Activated CD4-positive, alpha-beta T cell treated with anti-CD3 and anti-CD28 coated beads for 24 hours (primary cell): ENCODE measurements around the gene PAOX.
"Not testable (repeated sequence)": the region's sequence is repeated elsewhere in the genome, so short reads cannot be mapped to it uniquely, and the experiment has no call there.

Experiments used
- DNase-seq, 2 donors: peaks; one replicate each; pipeline ENCODE4 v3.0.0-alpha.2; 2020; ENCODE audit warnings: low read depth in 2 of 2

PAOX gene

GRCh38 chr10:133364645-133365431 lies 14.2 kb upstream of the PAOX start:
- DNase-seq, result no peak

- DNase-seq, result no peak
Measured at GRCh38 chr10:133365461-133366129, 13.5 kb upstream of the PAOX start.

GRCh38 chr10:133366130-133366478 lies 13.0 kb upstream of the PAOX start:
- DNase-seq, result no peak

GRCh38 chr10:133366751-133367150 lies 12.3 kb upstream of the PAOX start:
- no peak for DNase-seq

GRCh38 chr10:133367461-133367860 lies 11.6 kb upstream of the PAOX start:
- DNase-seq, result not testable (repeated sequence)

GRCh38 chr10:133368153-133368552 lies 10.9 kb upstream of the PAOX start:
- DNase-seq, result no peak

- DNase-seq, result no peak
Measured at GRCh38 chr10:133370030-133370786, 8.9 kb upstream of the PAOX start.

- DNase-seq, result no peak
Measured at GRCh38 chr10:133372507-133372906, 6.6 kb upstream of the PAOX start.

GRCh38 chr10:133373174-133374090 lies 5.6 kb upstream of the PAOX start, which contains the start of gene ECHS1:
Gene ECHS1, minus strand, starts transcription at chr10:133373354. Its CDS starts 21 bp downstream, at chr10:133373333.
- peak; percentile 91 to 96 for DNase-seq

GRCh38 chr10:133375357-133376115 lies 3.5 kb upstream of the PAOX start:
- no peak for DNase-seq

GRCh38 chr10:133376183-133376582 lies 2.9 kb upstream of the PAOX start:
- not testable (repeated sequence) for DNase-seq

- DNase-seq, result no peak
Measured at GRCh38 chr10:133377025-133377817, 1.8 kb upstream of the PAOX start.

GRCh38 chr10:133377818-133378250 lies 1.2 kb upstream of the PAOX start:
- DNase-seq, result no peak

GRCh38 chr10:133378251-133379096 lies 588 bp upstream of the PAOX start:
- DNase-seq, result peak in 1 of 2 donors; percentile 49

- no peak for DNase-seq
Measured at GRCh38 chr10:133379801-133380666, 972 bp downstream of the PAOX start.

- DNase-seq, result no peak
Measured at GRCh38 chr10:133381036-133381435, 2.0 kb downstream of the PAOX start.

- DNase-seq, result no peak
Measured at GRCh38 chr10:133383551-133383950, 4.5 kb downstream of the PAOX start.

- no peak for DNase-seq
Measured at GRCh38 chr10:133384071-133384470, 5.0 kb downstream of the PAOX start.
